MCF 10A (cell line): ENCODE results near the gene SNX27. TPM values are rescaled to one million over a fixed set of nuclear protein-coding genes. Genes with fewer than 3 reads are reported as not detected.

ENCODE experiments used
- BruUV-seq: library from RNA; stranded (reverse); fragments of 400-500 nt; replicated peaks from 2 replicates; lab custom pipeline; 2021; lab: Mats Ljungman, UMichigan
- CTCF ChIA-PET: fragments of 300-600 bp; sonication (Branson Sonifier 250); formaldehyde crosslinking; extraction: SDS; loops from one replicate; lab custom pipeline; 2021; ENCODE audit warnings: antibody characterized with exemption, inconsistent platforms; lab: Yijun Ruan, JAX
- POLR2A ChIA-PET: fragments of 300-600, 350-650 bp; sonication (Branson Sonifier 250); formaldehyde crosslinking; extraction: SDS; loops from one replicate; lab custom pipeline; 2020; ENCODE audit warnings: antibody characterized with exemption, inconsistent platforms; lab: Yijun Ruan, JAX
- DNase-seq: peaks from one replicate; pipeline ENCODE4 v3.0.0-alpha.2; 2018; ENCODE audit not compliant: unreplicated experiment
- H3K27ac Mint-ChIP-seq: one replicate; pipeline ENCODE4 v1.8.0; 2022; ENCODE audit warnings: mild to moderate bottlenecking, low read depth, mixed read lengths; ENCODE audit not compliant: unreplicated experiment
- H3K27me3 Mint-ChIP-seq: one replicate; pipeline ENCODE4 v1.8.0; 2022; ENCODE audit warnings: mixed read lengths; ENCODE audit not compliant: insufficient read depth, unreplicated experiment
- H3K36me3 Mint-ChIP-seq: one replicate; pipeline ENCODE4 v1.8.0; 2022; ENCODE audit warnings: mild to moderate bottlenecking, moderate library complexity, mixed read lengths; ENCODE audit not compliant: insufficient read depth, unreplicated experiment
- H3K4me1 Mint-ChIP-seq: one replicate; pipeline ENCODE4 v1.8.0; 2022; ENCODE audit warnings: mixed read lengths; ENCODE audit not compliant: insufficient read depth, unreplicated experiment
- H3K4me3 Mint-ChIP-seq: one replicate; pipeline ENCODE4 v1.8.0; 2022; ENCODE audit warnings: mild to moderate bottlenecking, moderate library complexity, mixed read lengths; ENCODE audit not compliant: unreplicated experiment
- H3K9me3 Mint-ChIP-seq: one replicate; pipeline ENCODE4 v1.8.0; 2022; ENCODE audit warnings: mixed read lengths; ENCODE audit not compliant: unreplicated experiment
- CTCF ChIP-seq: fragments of 200-600 bp; IDR thresholded peaks from one replicate; pipeline ENCODE4 v1.8.0; 2022; ENCODE audit warnings: antibody characterized with exemption, mild to moderate bottlenecking; ENCODE audit not compliant: unreplicated experiment
- intact Hi-C: fragments of 100-400 bp; cut with micrococcal nuclease; formaldehyde crosslinking; loops from 2 replicates; pipeline ENCODE4 v1.14.1; 2022
- total RNA-seq: library from RNA; stranded (reverse); gene quantifications from 2 replicates; pipeline ENCODE4 v1.2.3, GENCODE V29; 2022

The SNX27 gene
- total RNA-seq, 1 experiment from 2014 or later = 36.9 TPM

DNA sequence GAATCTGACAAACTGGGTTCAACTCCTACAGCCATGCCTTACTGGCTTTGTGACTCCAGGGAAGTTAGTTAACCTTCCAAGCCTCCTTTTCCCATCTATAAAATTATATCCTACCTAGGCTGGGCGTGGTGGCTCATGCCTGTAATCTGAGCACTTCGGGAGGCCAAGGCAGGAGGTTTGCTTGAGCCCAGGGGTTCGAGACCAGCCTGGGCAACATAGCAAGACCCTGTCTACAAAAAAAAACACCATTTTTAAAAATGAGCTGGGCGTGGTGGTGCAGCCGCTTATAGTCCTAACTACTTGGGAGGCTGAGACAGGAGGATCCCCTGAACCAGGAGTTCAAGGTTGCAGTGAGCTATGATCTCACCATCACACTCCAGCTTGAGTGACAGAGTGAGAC, 89.7 kb downstream of the SNX27 start:
- Mint-ChIP-seq H3K4me3 (no peak overlapping the region), H3K36me3 (peaks cover 46% of the 10 kb centered on the region), H3K27me3 (no peaks in the 10 kb centered on the region), H3K9me3 (no peaks in the 10 kb centered on the region), H3K27ac (no peak overlapping the region), H3K4me1 (peaks cover 6% of the 10 kb centered on the region)
- BruUV-seq = no TSS peak
- ChIA-PET POLR2A (interaction anchor here (0.6 kb wide), 2 partner anchors 42 to 118 kb away, joined by 3 read pairs; no protein-coding TSS in a partner anchor), CTCF (interaction anchor here (0.8 to 2.5 kb wide), 3 partner anchors 10 to 135 kb away, joined by 3 to 5 read pairs (median 4); no protein-coding TSS in a partner anchor)
- intact Hi-C loops = no loop called here
- no peak for TF ChIP-seq CTCF
- DNase-seq = no peak

- no TSS peak for BruUV-seq
- no peak for DNase-seq
- Mint-ChIP-seq H3K9me3 (no peaks in the 10 kb centered on the region), H3K4me1 (peaks cover 6% of the 10 kb centered on the region), H3K36me3 (peaks cover 36% of the 10 kb centered on the region), H3K4me3 (no peak overlapping the region), H3K27ac (no peak overlapping the region), H3K27me3 (no peaks in the 10 kb centered on the region)
- POLR2A ChIA-PET = no interaction called here
- TF ChIP-seq CTCF = no peak
- intact Hi-C loops = no loop called here
- CTCF ChIA-PET = no interaction called here
These were observed 91.1 kb downstream of the SNX27 start for GRCh38 chr1:151702936-151703335.

DNA sequence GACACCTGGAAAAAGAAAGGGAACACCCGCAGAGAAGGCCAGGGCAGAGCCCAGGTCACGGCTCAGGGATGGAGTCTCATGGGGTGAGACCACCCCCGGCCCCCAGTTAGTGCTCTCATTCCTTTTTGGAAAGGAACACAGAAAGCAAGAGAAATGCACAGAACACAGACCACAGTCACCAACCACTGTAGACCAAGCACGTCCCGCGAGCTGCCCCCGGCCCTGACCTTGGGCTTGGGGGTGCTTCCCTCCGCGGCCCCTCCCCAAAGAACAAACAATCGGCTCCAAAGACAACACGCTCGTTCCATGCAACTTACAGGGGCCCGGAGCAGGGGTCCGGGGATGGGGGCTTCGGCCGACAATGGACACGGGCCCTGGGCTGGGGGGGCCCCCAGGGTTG, 92.0 kb downstream of the SNX27 start:
- POLR2A ChIA-PET = no interaction called here
- CTCF ChIA-PET = no interaction called here

DNA sequence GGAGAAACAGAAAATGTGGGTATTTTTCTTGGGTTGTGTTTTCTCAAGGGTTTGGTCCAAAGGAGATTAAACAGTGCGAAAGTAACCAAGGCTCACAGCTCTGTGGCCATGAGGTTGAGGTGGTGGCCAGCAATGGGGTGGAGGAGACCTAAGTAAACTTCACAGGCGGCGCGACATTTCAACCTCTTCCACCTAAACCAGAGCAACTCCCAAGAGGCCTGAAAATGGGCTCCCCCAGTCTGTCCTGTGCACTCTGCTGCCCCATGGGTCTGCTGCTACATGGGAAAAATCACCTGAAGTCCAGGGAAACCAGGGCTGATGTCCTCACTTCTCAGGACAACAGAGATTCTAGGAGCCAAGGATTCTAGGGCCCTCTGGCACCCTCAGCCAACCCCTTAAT, 92.4 kb downstream of the SNX27 start:
- peaks cover 6% of the 10 kb centered on the region for H3K4me1 Mint-ChIP-seq
- CTCF ChIA-PET = no interaction called here

More for the DNA sequence above, 92.0 kb downstream of the SNX27 start:
- Mint-ChIP-seq H3K9me3 (no peaks in the 10 kb centered on the region), H3K27me3 (no peaks in the 10 kb centered on the region), H3K36me3 (peaks cover 30% of the 10 kb centered on the region), H3K27ac (no peak overlapping the region), H3K4me1 (peaks cover 6% of the 10 kb centered on the region), H3K4me3 (no peak overlapping the region)
- TF ChIP-seq CTCF = no peak
- BruUV-seq = no TSS peak
- DNase-seq = no peak
- intact Hi-C loops = no loop called here

More for the DNA sequence above, 92.4 kb downstream of the SNX27 start:
- no peaks in the 10 kb centered on the region for H3K27me3 Mint-ChIP-seq
- TF ChIP-seq CTCF = no peak
- no peak overlapping the region for H3K27ac Mint-ChIP-seq
- BruUV-seq = no TSS peak
- POLR2A ChIA-PET = no interaction called here
- H3K36me3 Mint-ChIP-seq = peaks cover 26% of the 10 kb centered on the region
- no peaks in the 10 kb centered on the region for H3K9me3 Mint-ChIP-seq
- intact Hi-C loops = no loop called here
- no peak for DNase-seq
- no peak overlapping the region for H3K4me3 Mint-ChIP-seq
